HG02571 (cell line): ENCODE data around the gene CDH26.
A peak's percentile ranks its signal among the peaks of the same experiment; 100 is the strongest.
"Not testable (repeated sequence)": the region's sequence is repeated elsewhere in the genome, so short reads cannot be mapped to it uniquely, and the experiment has no call there.

Experiments
- ATAC-seq: cut with Tn5 transposase; IDR thresholded peaks from one replicate; pipeline ENCODE4 v1.9.1; 2021; ENCODE audit warnings: mild to moderate bottlenecking, moderate library complexity; ENCODE audit not compliant: unreplicated experiment

CDH26 gene

DNA sequence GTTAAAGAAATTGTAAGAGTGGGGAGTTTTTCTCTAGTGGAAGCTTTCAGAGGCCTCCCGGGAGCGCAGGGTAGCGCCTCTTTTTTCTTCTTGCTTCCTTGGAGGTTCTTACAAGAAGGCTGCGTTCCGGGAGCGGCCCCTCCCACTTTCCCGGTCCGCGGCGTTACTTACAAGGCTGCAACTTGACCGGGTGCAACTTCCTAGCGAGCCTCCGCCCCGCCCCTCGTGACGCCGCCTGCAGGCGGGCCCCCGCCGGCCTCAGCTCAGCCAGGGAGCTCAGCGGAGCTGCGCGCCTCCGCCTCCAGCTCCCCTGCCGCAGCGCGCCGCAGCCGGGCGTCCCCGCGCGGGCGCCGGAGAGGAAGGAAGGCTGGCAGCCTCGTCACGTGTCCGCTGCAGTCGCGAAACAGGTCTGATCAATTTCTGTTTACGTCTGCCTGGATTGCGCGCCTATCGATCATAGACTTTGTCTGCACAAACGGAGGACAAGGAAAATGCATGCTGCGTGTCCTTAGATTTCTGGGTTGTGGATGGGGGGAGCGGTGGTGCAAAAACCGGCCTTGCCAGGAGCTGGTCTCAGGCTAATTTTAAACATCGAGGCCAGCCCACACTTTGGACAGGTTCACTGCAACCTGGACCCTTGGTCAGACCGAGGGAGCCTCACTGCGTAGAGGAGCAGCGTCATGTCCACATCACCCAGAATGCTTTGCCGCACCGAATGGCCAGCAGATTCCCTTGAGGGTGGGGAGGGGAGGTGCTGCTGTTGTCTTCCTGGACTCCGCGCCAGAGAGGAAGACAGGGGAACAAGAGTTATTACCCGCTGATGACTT lies 17.9 kb upstream of the CDH26 start, which contains the start of the genes FAM217B and PPP1R3D:
FAM217B (plus strand) TSS at position 261 of the 827 bp plus-strand sequence. CDS start 3,555 bp downstream, outside the sequence.
PPP1R3D (minus strand) TSS at position 177 of the 827 bp plus-strand sequence. CDS start 374 bp downstream, outside the sequence.
- peak; percentile 95 for ATAC-seq

DNA sequence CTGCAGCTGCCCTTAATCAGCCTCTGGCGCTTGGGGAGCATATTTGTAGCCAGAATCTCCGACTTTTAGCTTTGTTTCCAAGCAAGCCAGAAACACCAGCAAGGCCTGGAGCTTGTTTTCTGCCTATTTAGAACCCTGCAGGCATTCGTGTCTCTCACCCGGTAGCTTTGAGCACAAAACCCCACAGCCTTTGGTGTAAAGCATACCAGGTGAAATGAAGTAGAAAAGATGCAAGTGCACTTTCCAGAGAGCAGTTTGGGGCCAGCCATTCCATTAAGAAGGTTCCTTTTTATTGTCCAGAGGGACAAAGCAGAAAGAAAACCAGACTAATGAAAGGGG lies 17.3 kb upstream of the CDH26 start:
- ATAC-seq: peak; percentile 0

DNA sequence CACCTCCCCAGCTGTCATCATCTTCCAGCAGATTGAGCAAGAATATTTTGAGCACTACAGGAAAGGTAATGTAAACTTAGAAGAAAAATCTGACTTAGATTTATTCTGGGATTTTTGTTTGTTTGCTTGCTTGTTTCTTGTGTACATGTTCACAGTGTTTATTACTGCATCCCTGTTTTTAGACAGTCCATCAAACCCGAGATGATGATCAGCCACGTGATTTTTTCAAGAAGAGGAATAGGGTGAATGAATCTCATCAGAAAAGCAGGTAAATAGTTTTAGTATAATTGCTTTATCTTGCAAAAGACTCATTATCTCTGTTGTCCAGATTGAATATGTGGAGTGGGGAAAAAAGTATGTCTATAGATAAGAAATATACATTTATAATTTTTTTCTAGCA lies 16.0 kb upstream of the CDH26 start:
- no peak for ATAC-seq

DNA sequence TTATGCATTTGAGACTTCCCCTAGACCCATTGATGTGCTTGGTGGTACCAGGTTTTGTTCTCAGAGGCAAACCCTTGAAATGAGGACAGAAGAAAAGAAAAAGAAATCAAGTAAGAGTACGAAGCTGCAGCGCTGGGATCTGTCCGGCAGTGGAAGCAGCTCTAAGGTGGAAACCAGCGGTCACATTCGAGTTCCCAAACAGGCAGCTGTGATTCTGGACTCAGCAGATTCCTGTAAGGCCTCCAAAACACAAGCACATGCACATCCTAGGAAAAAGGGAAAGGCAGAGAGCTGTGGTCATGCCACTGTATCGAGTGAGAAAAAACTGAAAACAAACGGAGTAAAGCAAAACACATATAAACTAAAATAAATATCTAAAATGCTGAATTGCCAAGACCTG lies 13.5 kb upstream of the CDH26 start:
- no peak for ATAC-seq

DNA sequence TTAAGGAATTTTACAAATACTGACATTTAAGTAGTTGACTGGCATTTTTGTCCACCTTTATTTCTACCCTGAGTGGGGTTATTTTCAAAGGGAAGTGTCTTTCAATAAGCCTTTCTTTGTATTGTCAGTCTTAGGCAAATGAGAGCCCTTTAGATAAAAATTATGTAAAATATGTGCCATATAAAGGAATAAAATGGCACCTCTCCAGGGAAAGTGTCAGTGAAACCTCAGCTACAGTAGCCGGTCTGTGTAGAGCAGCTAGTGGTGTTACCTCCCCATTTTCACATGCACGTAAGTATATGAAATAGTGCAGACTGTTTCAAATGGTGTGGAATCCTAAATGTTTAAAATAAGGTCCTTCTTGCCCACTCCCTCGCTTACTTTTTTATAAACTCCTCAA lies 13.0 kb upstream of the CDH26 start:
- no peak for ATAC-seq

DNA sequence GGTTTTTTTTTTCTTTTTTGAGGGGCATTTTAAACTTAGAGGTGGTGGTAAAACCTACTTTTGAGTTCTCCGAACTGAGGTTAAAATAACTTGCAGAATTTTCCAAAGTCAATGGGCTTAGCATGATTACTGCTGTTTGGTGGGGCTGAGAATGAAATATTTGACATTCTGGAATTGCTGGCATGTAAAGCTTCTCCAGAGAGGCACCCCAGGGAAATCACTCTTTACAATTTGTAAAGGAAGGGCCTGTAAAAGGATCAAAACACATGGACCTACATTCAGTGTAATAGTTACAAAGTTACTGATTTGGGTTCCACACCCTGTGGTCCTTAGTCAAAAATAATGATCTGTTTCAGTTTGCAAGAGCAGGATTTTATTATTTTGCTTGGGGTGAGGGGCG lies 12.5 kb upstream of the CDH26 start:
- ATAC-seq: no peak

DNA sequence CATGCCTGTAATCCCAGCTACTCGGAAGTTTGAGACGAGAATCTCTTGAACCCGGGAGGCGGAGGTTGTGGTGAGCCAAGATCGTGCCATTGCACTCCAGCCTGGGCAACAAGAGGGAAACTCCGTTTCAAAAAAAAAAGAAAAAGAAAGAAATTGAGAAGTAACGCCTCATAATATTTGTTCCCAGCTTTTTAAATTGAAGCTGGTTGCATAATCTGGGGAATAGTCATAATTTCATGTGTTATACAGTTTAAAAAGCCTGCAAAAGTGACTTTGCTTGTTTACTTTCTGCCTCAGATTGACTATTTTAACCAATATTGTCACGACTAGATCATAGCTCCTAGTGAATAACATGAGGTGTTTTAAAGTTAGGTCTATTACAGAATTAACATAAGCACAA lies 10.8 kb upstream of the CDH26 start:
- ATAC-seq: no peak

DNA sequence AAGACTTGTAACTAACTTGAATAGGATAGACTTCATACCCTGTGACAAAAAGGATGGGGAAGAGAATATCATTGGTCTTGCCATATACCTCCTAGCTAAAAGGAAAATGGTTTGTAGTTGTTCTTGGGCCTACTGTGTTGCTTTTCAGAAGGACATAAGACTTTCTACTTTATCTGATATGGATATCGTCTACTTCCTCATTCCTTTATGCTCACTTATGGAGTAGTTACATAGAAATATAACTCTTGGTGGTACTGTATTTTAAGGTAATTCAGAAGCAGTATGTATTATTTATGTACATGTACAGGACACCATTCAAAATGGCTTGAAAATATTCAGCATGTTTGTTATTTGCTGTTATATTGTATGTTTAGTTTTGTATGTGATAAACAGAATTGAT lies 10.0 kb upstream of the CDH26 start:
- no peak for ATAC-seq

DNA sequence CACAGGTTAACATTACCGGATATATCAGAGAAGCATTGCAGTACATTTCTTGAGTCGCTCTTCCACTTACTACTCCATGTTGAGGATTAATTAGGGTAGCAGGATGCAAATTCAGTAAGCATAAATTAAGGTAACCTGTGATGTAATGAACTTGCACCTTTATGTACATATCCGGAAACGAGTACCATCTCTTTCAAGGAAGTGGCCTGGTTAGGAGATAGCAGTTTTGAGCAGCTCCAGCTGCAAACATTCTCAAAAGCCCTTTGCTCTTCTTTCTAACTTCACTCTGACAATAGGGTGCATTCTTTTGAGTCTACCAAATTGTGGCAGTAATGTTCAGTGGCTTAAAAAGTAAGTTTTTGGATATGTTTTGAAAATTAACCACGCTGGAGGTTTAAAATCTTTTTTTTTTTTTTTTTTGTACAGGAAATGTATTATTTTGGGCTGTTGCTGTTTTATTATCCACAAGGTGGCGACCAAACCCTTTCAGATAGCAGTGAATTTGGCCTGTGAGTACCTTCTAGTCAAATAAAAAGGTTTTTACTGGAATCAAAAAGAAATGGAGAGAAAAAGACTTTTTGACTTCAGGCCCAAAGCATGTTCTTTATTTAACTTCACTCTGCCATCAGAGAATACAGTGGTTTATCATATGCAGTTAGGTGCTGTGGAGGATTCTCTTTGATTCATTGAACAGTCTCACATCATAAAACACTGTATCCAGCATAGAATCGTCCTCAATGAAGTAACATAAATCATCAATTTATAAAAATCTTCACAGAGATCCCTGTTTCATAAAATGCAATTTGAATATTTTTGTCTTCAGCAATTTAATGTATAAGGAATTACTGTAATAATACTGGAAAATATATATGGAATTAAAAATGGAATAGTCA lies 9.1 kb upstream of the CDH26 start:
- ATAC-seq: no peak

DNA sequence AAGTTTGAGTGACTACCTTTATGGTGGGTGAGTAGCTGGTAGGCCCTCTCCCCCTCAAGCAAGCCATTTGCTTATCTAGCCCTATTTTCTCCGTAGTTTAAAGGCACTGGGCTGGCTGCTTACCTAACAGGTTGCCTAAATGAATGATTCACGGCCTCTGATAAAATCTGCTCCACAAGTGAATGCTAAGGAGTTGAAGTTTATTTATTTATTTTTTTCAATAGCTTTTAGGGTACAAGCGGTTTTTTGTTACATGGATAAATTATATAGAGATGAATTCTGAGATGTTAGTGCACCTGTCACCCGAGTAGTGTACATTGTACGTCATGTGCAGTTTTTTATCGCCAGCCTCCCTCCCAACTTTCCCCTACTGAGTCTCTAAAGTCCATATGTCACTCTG lies 8.3 kb upstream of the CDH26 start:
- no peak for ATAC-seq

DNA sequence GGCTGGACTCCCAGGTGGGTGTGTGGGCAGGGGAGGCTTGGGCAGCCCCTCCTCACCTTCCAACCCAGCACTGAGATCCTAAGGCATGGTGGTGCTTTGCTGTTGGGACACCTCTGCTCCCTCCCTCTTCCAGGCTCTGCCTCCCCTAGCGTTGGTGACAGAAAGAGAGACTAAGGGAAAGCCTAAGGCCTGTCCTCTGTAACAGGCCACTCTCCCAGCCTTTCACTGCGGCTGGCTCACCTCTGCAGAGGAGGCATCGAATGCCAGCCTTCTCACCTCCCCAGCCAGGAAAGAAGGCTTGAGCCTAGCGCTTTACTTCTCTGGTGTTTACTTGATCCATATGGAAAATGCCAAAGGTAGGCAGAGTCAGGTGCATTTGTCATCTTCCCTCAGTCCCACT lies 3.5 kb upstream of the CDH26 start:
- ATAC-seq: no peak

DNA sequence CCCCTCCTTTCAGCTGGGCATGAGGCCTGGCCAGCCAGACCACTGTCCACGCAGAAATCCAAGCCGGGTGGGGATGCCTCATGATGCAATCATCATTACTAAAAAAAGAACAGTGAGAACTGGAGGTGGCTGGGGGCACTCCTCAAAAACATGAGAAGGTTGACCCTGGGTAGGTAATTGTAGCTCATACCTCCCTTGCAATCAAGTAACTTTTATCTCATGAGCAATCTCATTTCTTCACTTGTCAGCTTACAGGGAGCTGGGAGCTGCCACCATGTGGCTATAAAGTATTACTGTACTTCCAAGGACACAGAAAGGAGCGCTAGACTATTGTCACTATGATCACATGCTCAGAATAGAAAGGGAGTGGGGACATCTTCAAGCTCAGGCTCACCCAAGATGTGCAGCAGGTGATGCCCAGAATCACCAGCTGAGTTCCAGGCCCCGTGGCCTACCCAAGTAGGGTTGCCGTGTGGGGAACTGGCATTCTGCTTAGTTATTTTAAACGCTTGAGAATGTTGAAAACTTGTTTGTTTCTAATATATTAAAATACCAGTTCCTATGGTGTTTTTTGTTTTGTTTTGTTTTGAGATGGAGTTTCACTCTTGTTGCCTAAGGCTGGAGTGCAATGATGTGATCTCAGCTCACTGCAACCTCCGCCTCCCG lies 3.0 kb upstream of the CDH26 start:
- no peak for ATAC-seq

DNA sequence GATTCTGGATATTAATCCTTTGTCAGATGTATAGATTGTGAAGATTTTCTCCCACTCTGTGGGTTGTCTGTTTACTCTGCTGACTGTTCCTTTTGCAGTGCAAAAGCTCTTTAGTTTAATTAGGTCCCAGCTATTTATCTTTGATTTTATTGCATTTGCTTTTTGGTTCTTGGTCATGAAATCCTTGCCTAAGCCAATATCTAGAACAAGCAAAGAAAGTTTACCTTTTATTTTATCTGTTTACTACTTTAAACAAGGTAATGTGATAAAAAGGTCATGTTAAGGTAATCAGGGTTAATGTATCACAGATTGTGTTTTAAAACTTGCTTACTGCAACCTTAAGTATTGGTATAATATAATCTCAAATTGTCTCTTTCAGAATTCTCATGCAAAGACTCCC lies 655 bp upstream of the CDH26 start:
- not testable (repeated sequence) for ATAC-seq

DNA sequence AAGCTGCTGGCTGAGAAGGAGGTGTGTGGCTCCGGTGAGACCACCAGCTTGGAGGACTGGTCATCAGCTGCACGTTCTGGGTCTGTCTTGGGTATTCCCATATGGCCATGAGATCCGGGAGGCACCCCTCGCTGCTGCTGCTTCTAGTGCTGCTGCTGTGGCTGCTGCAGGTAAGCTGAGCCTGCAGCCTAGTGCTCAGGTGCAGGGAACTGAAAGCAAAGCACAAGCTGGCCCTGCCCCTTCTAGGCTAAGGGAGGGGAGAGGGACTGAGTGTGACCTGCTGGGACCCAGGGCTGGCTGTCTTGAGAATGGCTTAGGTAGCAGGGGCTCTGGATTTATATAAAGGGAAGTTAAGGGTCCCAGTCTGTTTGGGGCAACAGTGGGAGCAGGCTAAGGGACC lies 403 bp downstream of the CDH26 start:
- no peak for ATAC-seq

DNA sequence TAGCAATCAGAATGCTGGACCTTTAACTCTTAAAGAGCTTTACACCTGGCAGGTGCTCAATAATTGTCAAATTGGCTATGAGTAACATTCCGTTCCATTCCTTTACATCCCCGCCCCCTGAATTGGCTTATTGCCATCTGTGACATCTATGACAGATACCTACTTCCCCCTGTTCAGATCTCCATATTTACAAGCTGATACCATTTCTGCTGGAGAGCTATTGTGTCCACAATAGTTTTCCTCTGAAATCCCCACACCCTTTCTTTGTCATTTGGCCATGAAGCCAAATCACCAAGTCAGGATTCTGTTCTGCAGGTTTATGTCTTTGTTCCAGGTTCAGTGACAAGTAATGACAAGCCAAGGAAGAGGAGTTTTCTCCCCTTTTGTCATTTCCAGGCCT lies 3.2 kb downstream of the CDH26 start:
- ATAC-seq: no peak

DNA sequence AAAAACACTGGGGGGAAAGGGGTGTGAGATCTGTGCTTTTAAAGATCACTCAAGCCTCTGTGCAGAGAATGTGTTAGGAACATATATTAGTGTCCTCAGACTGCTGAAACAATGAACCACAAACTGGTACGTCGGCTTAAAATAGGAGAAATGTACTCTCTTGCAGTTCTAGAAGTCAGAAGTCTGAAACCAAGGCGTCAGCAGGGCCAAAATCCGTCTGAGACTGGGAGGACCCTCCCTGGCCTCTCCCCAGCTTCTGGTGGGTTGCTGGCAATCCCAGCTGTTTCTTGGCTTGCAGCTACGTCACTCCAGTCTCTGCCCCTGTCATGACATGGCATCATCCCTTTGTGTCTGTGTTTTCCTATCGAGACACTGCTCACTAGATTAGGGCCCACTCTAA lies 3.9 kb downstream of the CDH26 start:
- no peak for ATAC-seq

DNA sequence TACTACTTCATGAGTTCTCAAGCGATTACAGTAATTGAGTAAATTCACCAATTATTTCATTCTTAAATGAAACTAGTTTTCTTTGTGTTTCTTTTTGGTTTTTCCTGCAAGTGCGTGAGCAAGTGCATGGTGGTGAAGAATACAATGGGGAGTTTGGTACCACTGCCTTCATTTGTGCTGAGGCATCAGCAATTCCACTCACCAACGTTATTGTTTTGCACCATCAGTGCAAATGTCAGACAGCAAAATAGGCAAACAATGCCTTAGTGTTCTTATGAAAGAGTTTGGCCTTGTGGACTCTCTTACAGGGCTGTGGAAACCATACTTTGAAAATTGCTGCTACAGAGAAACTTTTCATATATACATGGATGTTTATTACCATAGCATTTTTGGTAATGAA lies 8.2 kb downstream of the CDH26 start:
- ATAC-seq: no peak

DNA sequence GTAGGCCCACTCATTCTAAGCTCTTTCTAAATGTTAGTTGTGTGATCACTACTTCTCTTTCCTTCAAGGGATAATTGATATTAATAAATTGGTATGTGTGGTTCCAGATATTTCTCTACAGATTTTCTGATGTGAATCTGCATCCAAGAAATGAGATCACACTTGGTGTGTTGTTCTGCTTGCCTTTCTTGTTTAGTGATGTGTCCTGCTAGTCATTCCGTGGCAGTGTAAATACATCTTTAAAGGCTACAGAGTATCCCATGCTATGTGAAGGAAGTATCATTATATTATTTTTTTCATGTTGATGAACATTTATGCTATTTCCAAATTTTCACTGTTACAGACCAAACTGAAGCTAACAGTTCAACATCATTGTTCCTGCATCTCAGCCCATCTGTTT lies 13.2 kb downstream of the CDH26 start:
- ATAC-seq: no peak

DNA sequence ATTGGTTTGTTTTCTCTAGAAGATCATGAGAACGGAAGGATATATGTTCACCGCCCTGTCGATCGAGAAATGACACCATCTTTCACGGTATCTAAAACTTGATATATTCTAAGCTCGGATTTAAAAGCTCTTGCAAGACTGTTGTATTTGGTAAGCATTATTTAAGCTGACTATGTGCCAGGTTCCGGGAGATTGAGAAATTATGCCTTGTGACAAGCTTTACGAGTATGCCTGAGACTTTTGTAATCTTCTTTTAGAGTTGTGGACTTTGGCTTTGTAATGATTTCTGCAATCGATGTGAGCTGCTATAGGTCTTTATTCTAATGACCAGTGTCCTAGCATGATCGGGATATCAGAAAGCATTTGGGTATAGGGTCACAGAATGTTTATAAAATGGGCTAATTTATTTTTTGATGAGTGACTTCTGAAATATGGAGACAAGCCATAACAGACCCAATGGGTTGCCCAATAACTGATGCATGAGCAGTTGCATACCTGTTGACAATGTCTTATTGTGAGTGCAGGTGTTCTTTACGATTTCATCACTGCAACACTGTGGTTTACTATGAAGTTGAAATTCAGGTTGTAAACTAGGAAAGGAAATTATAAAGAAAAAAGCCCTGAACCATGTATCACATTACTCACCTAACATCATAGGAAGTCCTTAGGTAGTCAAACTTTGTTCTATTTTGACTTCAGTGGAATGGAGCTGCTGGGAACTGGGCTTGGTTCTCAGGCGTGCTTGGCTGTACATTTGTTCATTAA lies 14.0 kb downstream of the CDH26 start:
- no peak for ATAC-seq

DNA sequence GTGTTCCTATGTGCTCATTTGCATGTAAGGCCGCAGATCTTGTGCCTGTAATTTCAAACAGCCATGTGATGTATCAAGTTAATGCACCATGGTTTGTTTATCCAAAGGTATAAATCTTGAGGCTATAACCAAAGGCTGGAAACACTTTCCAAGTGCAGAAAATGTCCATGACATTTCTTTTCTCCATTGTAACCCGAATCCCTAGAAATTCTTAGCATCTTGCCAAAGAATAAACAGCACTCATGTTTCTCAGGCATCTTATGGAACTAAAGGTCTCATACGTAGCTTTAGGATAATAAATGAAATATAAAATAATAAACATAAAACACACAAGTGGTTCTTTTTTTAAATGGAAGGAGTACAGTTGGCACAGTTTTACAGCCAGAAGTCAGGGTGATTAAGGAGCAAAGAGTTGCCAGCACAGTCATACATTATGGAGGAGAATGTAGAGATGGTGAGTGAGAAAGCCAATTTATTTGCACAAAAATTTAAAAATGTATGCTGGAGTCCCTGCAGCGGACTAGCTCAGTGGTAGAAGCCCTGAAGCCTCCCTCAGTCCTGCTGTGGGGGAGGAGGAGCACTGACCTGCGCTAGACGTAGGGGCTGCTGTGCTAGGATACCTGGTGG lies 18.0 kb downstream of the CDH26 start:
- ATAC-seq: no peak
